B cell (primary cell): ENCODE results near the gene NEDD4. TPM values are rescaled to one million over a fixed set of nuclear protein-coding genes. Genes with fewer than 3 reads are reported as not detected.
"Not testable (repeated sequence)": the region's sequence is repeated elsewhere in the genome, so short reads cannot be mapped to it uniquely, and the experiment has no call there.

ENCODE experiments used
- ATAC-seq: fragments of 200-7000 bp; cut with Tn5 transposase; one replicate; pipeline ENCODE4 v1.10.0; 2021; ENCODE audit warnings: low read depth, mild to moderate bottlenecking, moderate number of reproducible peaks, moderate library complexity
- CTCF ChIA-PET: fragments of 350-600 bp; sonication (Branson Sonifier 250); formaldehyde crosslinking; loops from one replicate; lab custom pipeline; 2021; ENCODE audit warnings: antibody characterized with exemption, inconsistent platforms; lab: Charles Lee
- POLR2A ChIA-PET: fragments of 350-600 bp; sonication (Branson Sonifier 250); formaldehyde crosslinking; loops from one replicate; lab custom pipeline; 2021; ENCODE audit warnings: antibody characterized with exemption; lab: Charles Lee
- DNase-seq: peaks from one replicate; pipeline ENCODE4 v3.0.0; 2013
- H2AFZ ChIP-seq: 2 replicates; pipeline ENCODE4 v1.6.1; 2012; ENCODE audit warnings: mild to moderate bottlenecking, low read depth, low read length; ENCODE audit not compliant: insufficient read depth, poor library complexity, severe bottlenecking
- H3K27ac ChIP-seq, 2 donors: 1 replicate in 1 of 2; 2 replicates in 1 of 2; pipeline ENCODE4 v1.5.1; 2012 to 2013; ENCODE audit warnings: low read length in 2 of 2, mild to moderate bottlenecking in 2 of 2, moderate library complexity in 1 of 2
- H3K27me3 ChIP-seq, 4 experiments: fragments of 200-600 bp in 1 of 4; sonication (generic) in 1 of 4; replicated peaks in 1 of 4; 1 replicate in 2 of 4; 2 replicates in 2 of 4; pipeline versions ENCODE4 v1.6.1 to v1.7.0; 2013 to 2016; ENCODE audit warnings: low read length in 3 of 4, mild to moderate bottlenecking in 2 of 4, mixed read lengths in 1 of 4, moderate library complexity in 1 of 4; ENCODE audit not compliant: insufficient read depth in 4 of 4, control insufficient read depth in 3 of 4; ENCODE audit errors: control extremely low read depth in 1 of 4
- H3K36me3 ChIP-seq, 2 experiments: replicated peaks in 1 of 2; 1 replicate in 1 of 2; 2 replicates in 1 of 2; pipeline versions ENCODE4 v1.6.1 to v1.7.1; 2013; ENCODE audit warnings: low read length in 1 of 2; ENCODE audit not compliant: insufficient read depth in 2 of 2, control insufficient read depth in 1 of 2; ENCODE audit errors: control extremely low read depth in 1 of 2, extremely low read depth in 1 of 2
- H3K4me1 ChIP-seq, 2 donors: fragments of 200-600 bp in 1 of 2; sonication (generic) in 1 of 2; 1 replicate in 1 of 2; 2 replicates in 1 of 2; pipeline versions ENCODE4 v1.5.1 to v1.6.1; 2013 to 2017; ENCODE audit warnings: low read length in 2 of 2; ENCODE audit not compliant: control insufficient read depth in 2 of 2, insufficient read depth in 2 of 2
- H3K4me2 ChIP-seq: replicated peaks from 2 replicates; pipeline ENCODE3; 2012; ENCODE audit warnings: mild to moderate bottlenecking, low read depth, low read length; ENCODE audit not compliant: poor library complexity, severe bottlenecking
- H3K4me3 ChIP-seq, 5 experiments: fragments of 200-600 bp in 1 of 5; sonication (generic) in 1 of 5; 1 replicate in 3 of 5; 2 replicates in 2 of 5; pipeline versions ENCODE4 v1.5.1 to v1.7.0; 2011 to 2016; ENCODE audit warnings: low read length in 4 of 5, mild to moderate bottlenecking in 4 of 5, low read depth in 2 of 5, control low read depth in 1 of 5, moderate library complexity in 1 of 5; ENCODE audit not compliant: insufficient read depth in 1 of 5; ENCODE audit errors: control extremely low read depth in 1 of 5, extremely low read depth in 1 of 5
- H3K79me2 ChIP-seq: fragments of 200-600 bp; sonication (generic); one replicate; pipeline ENCODE4 v1.6.0; 2016; ENCODE audit warnings: low read length; ENCODE audit not compliant: control insufficient read depth, insufficient read depth
- H3K9ac ChIP-seq: fragments of 200-600 bp; sonication (generic); 2 replicates; pipeline ENCODE4 v1.6.1; 2017; ENCODE audit warnings: mild to moderate bottlenecking, low read length, moderate library complexity
- H3K9me3 ChIP-seq, 3 donors: one replicate each; pipeline versions ENCODE4 v1.6.1 to v1.7.1; 2013; ENCODE audit warnings: low read length in 2 of 3; ENCODE audit not compliant: control insufficient read depth in 2 of 3, insufficient read depth in 1 of 3; ENCODE audit errors: control extremely low read depth in 1 of 3
- H4K20me1 ChIP-seq: 2 replicates; pipeline ENCODE4 v1.6.0; 2012; ENCODE audit warnings: mild to moderate bottlenecking, low read length; ENCODE audit not compliant: insufficient read depth, control insufficient read depth, poor library complexity, severe bottlenecking
- H3K27ac Mint-ChIP-seq: one replicate; pipeline ENCODE4 v1.8.0; 2021; ENCODE audit warnings: mixed read lengths
- H3K27me3 Mint-ChIP-seq: one replicate; pipeline ENCODE4 v1.8.0; 2021; ENCODE audit warnings: mixed read lengths
- H3K4me1 Mint-ChIP-seq: one replicate; pipeline ENCODE4 v1.8.0; 2021; ENCODE audit warnings: mixed read lengths
- H3K4me3 Mint-ChIP-seq: one replicate; pipeline ENCODE4 v1.8.0; 2021; ENCODE audit warnings: mixed read lengths
- H3K9me3 Mint-ChIP-seq: one replicate; pipeline ENCODE4 v1.8.0; 2022; ENCODE audit warnings: mixed read lengths; ENCODE audit not compliant: insufficient read depth
- EZH2 ChIP-seq: IDR thresholded peaks from 2 replicates; pipeline ENCODE4 v1.6.1; 2012; ENCODE audit warnings: borderline replicate concordance, low read depth, mild to moderate bottlenecking, moderate library complexity, low read length; ENCODE audit not compliant: insufficient read depth, poor library complexity, severe bottlenecking
- WGBS: methylation state at CpG from one replicate; pipeline ENCODE4 v1.1.5; 2013; ENCODE audit warnings: missing lambda C conversion rate; ENCODE audit not compliant: insufficient coverage; 5-methylcytosine and 5-hydroxymethylcytosine counted together
- intact Hi-C: fragments of 100-400 bp; cut with micrococcal nuclease; formaldehyde crosslinking; loops from one replicate; pipeline ENCODE4 v1.10.0; 2022
- polyA plus RNA-seq: library from polyadenylated mRNA; depleted of rRNA; stranded (reverse); fragments of >200 nt; gene quantifications from 2 replicates; pipeline ENCODE4 v1.2.3, GENCODE V29; 2012
- total RNA-seq, 2 donors: library from RNA; stranded (reverse); fragments of 120-200 nt in 1 of 2; gene quantifications; 1 replicate in 1 of 2; 2 replicates in 1 of 2; pipeline versions ENCODE4 v1.2.3 to v1.2.4, GENCODE V29; 2013 to 2022
- TF ChIP-seq, protein P1 (sequence below): fragments of 200-600 bp; IDR thresholded peaks from one replicate; pipeline ENCODE4 v1.8.0; 2022; ENCODE audit warnings: antibody characterized with exemption, mild to moderate bottlenecking

The NEDD4 gene
- total and polyA plus RNA-seq, 2 donors (not counting 1 experiment from before 2014, with no cell fraction given), result 0.03 to 2.3 TPM

- intact Hi-C loops, result no loop called here
- H3K4me3 ChIP-seq, result no peak overlapping the region
- Mint-ChIP-seq H3K27me3 (no peaks in the 10 kb centered on the region), H3K4me1 (no peaks in the 10 kb centered on the region), H3K4me3 (no peak overlapping the region), H3K9me3 (no peaks in the 10 kb centered on the region), H3K27ac (no peak overlapping the region)
- H3K79me2 ChIP-seq, result no peaks in the 10 kb centered on the region
- H3K9me3 ChIP-seq, result no peaks in the 10 kb centered on the region
- no peak for TF ChIP-seq EZH2
- TF ChIP-seq, protein P1, sequence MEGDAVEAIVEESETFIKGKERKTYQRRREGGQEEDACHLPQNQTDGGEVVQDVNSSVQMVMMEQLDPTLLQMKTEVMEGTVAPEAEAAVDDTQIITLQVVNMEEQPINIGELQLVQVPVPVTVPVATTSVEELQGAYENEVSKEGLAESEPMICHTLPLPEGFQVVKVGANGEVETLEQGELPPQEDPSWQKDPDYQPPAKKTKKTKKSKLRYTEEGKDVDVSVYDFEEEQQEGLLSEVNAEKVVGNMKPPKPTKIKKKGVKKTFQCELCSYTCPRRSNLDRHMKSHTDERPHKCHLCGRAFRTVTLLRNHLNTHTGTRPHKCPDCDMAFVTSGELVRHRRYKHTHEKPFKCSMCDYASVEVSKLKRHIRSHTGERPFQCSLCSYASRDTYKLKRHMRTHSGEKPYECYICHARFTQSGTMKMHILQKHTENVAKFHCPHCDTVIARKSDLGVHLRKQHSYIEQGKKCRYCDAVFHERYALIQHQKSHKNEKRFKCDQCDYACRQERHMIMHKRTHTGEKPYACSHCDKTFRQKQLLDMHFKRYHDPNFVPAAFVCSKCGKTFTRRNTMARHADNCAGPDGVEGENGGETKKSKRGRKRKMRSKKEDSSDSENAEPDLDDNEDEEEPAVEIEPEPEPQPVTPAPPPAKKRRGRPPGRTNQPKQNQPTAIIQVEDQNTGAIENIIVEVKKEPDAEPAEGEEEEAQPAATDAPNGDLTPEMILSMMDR, result no peak
- no peak overlapping the region for H2AFZ ChIP-seq
- no peaks in the 10 kb centered on the region for H3K36me3 ChIP-seq
- H3K9ac ChIP-seq, result no peak overlapping the region
- no peaks in the 10 kb centered on the region for H4K20me1 ChIP-seq
- no peaks in the 10 kb centered on the region for H3K4me1 ChIP-seq
- DNase-seq, result no peak
- no peaks in the 10 kb centered on the region for H3K27me3 ChIP-seq
- ATAC-seq, result no peak
- ChIA-PET CTCF (no interaction called here), POLR2A (no interaction called here)
- H3K27ac ChIP-seq, result no peak overlapping the region
- no peak overlapping the region for H3K4me2 ChIP-seq
- WGBS, result no CpG with 5 or more reads among the region's 1 CpG
These were observed 35.1 kb downstream of the NEDD4 start for GRCh38 chr15:55958349-55958748.

DNA sequence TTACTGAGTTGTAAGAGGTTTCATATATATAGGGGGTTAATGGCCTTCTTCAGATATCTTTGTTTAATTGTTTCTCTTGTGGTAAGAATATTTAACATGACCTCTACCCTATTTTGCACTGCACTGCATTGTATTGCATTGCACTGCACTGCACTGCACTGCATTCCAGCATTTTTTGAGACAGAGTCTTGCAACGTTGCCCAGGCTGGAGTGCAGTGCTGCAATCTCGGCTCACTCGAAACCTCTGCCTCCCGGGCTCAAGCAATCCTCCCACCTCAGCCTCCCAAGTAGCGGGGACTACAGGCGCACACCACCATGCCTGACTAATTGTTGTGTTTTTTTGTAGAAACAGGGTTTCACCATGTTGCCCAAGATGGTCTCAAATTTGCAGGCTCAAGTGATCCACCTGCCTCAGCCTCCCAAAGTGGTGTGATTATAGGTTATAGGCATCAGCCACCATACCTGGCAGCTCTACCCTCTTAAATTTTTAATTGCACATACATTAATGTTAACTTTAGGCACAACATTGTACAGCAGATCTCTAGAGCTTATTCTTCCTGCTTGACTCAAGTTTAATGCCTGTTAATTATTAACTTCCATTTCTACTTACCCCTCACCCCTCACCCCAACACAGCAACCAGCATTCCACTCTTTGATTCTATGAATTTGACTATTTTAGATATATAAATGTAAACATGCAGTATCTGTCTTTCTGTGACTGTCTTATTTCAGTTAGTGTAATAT, 38.4 kb downstream of the NEDD4 start:
- Mint-ChIP-seq H3K9me3 (no peaks in the 10 kb centered on the region), H3K4me3 (no peak overlapping the region), H3K27ac (no peak overlapping the region), H3K27me3 (no peaks in the 10 kb centered on the region), H3K4me1 (no peaks in the 10 kb centered on the region)
- no peak for ATAC-seq
- Histone ChIP-seq H2AFZ (no peak overlapping the region), H3K4me2 (no peak overlapping the region), H3K4me3 (no peak overlapping the region), H3K9me3 (no peaks in the 10 kb centered on the region), H3K36me3 (no peaks in the 10 kb centered on the region), H3K9ac (no peak overlapping the region), H3K79me2 (no peaks in the 10 kb centered on the region), H4K20me1 (no peaks in the 10 kb centered on the region), H3K4me1 (no peaks in the 10 kb centered on the region), H3K27ac (no peak overlapping the region), H3K27me3 (no peaks in the 10 kb centered on the region)
- DNase-seq, result no peak
- TF ChIP-seq, protein P1, result no peak
- TF ChIP-seq EZH2, result no peak
- POLR2A ChIA-PET, result no interaction called here
- CTCF ChIA-PET, result no interaction called here
- intact Hi-C loops, result no loop called here
- 94% methylated on average over 4 of the region's 6 CpGs for WGBS

GRCh38 chr15:55952501-55953274, 40.7 kb downstream of the NEDD4 start:
- H3K9ac ChIP-seq, H3K4me3 Mint-ChIP-seq, POLR2A ChIA-PET, H3K27me3 ChIP-seq, ATAC-seq, H3K27ac Mint-ChIP-seq, H4K20me1 ChIP-seq, H3K4me3 ChIP-seq, H3K4me1 Mint-ChIP-seq, H3K27ac ChIP-seq, CTCF ChIA-PET, H3K4me1 ChIP-seq, H3K79me2 ChIP-seq, H3K4me2 ChIP-seq, H3K9me3 ChIP-seq, H3K9me3 Mint-ChIP-seq, H3K27me3 Mint-ChIP-seq, H2AFZ ChIP-seq, DNase-seq, H3K36me3 ChIP-seq, intact Hi-C loops: not testable (repeated sequence)
- WGBS, result 100% methylated on average over 5 of the region's 14 CpGs
